ENCODE results near the gene WNT9B. TPM values are rescaled to one million over a fixed set of nuclear protein-coding genes. Genes with fewer than 3 reads are reported as not detected.

WNT9B gene
- total RNA-seq, 1 experiment from 2014 or later, result not detected

DNA sequence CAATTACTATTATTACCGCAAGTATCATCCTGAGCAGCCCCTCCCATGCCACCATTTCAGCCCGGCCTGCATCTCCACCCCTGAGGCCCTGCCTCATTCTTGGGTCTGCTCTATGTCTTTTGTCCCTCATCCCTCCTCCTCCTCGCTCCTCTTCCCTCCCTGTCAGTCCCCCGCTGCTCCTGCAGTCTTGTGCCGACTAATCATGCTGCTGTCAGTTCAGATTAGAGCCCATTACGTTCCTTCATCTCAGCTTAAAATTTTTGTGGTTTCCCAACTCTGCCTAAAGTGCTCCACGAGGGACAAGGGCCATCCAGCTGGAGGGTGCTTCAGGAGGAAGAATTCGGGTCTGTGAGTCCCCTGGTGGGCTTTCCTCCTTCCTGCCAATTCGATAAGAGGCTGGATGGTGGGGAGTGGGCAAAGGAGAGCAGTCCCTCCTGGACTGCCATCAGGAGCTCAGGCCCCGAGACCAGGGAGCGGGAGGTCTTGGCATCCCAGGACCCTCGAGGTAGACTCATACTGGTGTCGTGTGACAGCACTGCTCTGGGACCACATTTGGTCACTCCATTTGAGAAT, 38.7 kb downstream of the WNT9B start:
- intact Hi-C loops (cut with micrococcal nuclease; ENCODE audit: unreplicated experiment), result no loop called here
- no peaks in the 10 kb centered on the region for H3K27me3 ChIP-seq (replicated peaks; ENCODE audit: insufficient read depth, low read depth, low read length, poor library complexity)
- no peak for DNase-seq (ENCODE audit: low spot score)
- TF ChIP-seq, protein P1, sequence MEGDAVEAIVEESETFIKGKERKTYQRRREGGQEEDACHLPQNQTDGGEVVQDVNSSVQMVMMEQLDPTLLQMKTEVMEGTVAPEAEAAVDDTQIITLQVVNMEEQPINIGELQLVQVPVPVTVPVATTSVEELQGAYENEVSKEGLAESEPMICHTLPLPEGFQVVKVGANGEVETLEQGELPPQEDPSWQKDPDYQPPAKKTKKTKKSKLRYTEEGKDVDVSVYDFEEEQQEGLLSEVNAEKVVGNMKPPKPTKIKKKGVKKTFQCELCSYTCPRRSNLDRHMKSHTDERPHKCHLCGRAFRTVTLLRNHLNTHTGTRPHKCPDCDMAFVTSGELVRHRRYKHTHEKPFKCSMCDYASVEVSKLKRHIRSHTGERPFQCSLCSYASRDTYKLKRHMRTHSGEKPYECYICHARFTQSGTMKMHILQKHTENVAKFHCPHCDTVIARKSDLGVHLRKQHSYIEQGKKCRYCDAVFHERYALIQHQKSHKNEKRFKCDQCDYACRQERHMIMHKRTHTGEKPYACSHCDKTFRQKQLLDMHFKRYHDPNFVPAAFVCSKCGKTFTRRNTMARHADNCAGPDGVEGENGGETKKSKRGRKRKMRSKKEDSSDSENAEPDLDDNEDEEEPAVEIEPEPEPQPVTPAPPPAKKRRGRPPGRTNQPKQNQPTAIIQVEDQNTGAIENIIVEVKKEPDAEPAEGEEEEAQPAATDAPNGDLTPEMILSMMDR (conservative IDR thresholded peaks at IDR 0.05; ENCODE audit: low read depth, low read length), result no peak
- no peak for TF ChIP-seq EZH2 (IDR thresholded peaks at IDR 0.05; ENCODE audit: borderline replicate concordance, low read depth, low read length, poor library complexity, severe bottlenecking)
- no peak overlapping the region for H3K4me3 ChIP-seq (ENCODE audit: low read depth, low read length, poor library complexity, severe bottlenecking)
- no TSS peak for BruUV-seq (replicated peaks)
- no peaks in the 10 kb centered on the region for H3K4me1 ChIP-seq (ENCODE audit: insufficient read depth, low read length, poor library complexity, severe bottlenecking)
- CTCF ChIA-PET, result no interaction called here
- no peaks in the 10 kb centered on the region for H3K36me3 ChIP-seq (ENCODE audit: insufficient read depth, low read length, poor library complexity, severe bottlenecking)
- no peak overlapping the region for H3K27ac ChIP-seq (ENCODE audit: low read depth, low read length, poor library complexity, severe bottlenecking)
- no peaks in the 10 kb centered on the region for H3K9me3 ChIP-seq (ENCODE audit: low read depth, low read length, poor library complexity, severe bottlenecking)
- POLR2A ChIA-PET (ENCODE audit: low non-redundant PET), result no interaction called here

DNA sequence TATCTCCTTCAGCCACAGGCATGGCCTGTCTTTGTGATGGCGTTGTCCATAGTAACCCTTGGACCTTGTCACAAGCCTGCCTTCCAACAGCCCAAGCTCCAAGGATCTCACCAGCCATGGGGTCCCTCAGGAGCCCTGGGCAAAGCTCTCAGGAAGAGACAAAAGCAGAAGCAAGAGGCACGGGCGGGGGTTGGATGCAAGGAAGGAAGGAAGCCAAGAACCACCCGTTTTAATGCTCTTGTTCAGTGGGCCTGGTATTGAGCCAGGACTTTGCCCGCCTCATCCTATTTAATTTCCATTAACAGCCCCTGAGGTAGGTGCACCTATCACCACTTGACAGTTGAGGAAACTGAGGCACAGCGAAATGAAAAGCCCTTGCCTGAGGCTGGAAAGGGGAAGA, 39.3 kb downstream of the WNT9B start:
- Histone ChIP-seq H3K4me1 (ENCODE audit: insufficient read depth, low read length, poor library complexity, severe bottlenecking) (no peaks in the 10 kb centered on the region), H3K4me3 (ENCODE audit: low read depth, low read length, poor library complexity, severe bottlenecking) (no peak overlapping the region), H3K9me3 (ENCODE audit: low read depth, low read length, poor library complexity, severe bottlenecking) (no peaks in the 10 kb centered on the region), H3K27ac (ENCODE audit: low read depth, low read length, poor library complexity, severe bottlenecking) (no peak overlapping the region), H3K36me3 (ENCODE audit: insufficient read depth, low read length, poor library complexity, severe bottlenecking) (no peaks in the 10 kb centered on the region), H3K27me3 (replicated peaks; ENCODE audit: insufficient read depth, low read depth, low read length, poor library complexity) (no peaks in the 10 kb centered on the region)
- intact Hi-C loops (cut with micrococcal nuclease; ENCODE audit: unreplicated experiment), result no loop called here
- DNase-seq (ENCODE audit: low spot score), result no peak
- TF ChIP-seq, protein P1 (conservative IDR thresholded peaks at IDR 0.05; ENCODE audit: low read depth, low read length), result no peak
- no peak for TF ChIP-seq EZH2 (IDR thresholded peaks at IDR 0.05; ENCODE audit: borderline replicate concordance, low read depth, low read length, poor library complexity, severe bottlenecking)
- no TSS peak for BruUV-seq (replicated peaks)
- ChIA-PET CTCF (no interaction called here), POLR2A (ENCODE audit: low non-redundant PET) (no interaction called here)

DNA sequence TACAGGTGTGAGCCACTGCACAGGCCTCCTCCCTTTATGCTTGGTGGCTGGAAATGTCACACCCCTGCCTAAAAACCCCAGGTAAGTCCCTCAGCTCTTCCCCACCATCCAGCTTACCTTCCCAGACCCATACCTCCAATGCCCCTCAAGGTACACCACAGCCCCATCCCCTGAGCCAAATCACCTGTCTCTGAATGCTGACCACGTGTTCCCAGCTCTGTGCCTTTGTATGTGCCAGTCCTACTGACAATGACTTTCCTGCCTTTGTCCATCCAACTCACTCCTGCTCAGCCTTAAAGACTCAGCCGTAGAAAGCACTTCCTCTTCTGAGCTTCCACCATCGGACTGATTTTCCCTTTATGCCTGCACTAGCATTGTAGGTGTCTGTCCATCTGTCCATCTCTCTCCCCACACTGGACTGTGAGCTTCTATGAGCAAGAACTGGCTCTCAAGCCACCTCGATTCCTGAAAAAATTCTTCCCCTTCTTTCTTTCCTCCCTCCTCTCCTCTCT, 40.9 kb downstream of the WNT9B start:
- ChIA-PET CTCF (no interaction called here), POLR2A (ENCODE audit: low non-redundant PET) (no interaction called here)
- H3K9me3 ChIP-seq (ENCODE audit: low read depth, low read length, poor library complexity, severe bottlenecking), result no peaks in the 10 kb centered on the region
- no peaks in the 10 kb centered on the region for H3K4me1 ChIP-seq (ENCODE audit: insufficient read depth, low read length, poor library complexity, severe bottlenecking)
- TF ChIP-seq EZH2 (IDR thresholded peaks at IDR 0.05; ENCODE audit: borderline replicate concordance, low read depth, low read length, poor library complexity, severe bottlenecking), result no peak
- TF ChIP-seq, protein P1 (conservative IDR thresholded peaks at IDR 0.05; ENCODE audit: low read depth, low read length), result no peak
- H3K36me3 ChIP-seq (ENCODE audit: insufficient read depth, low read length, poor library complexity, severe bottlenecking), result no peaks in the 10 kb centered on the region
- no TSS peak for BruUV-seq (replicated peaks)
- H3K4me3 ChIP-seq (ENCODE audit: low read depth, low read length, poor library complexity, severe bottlenecking), result no peak overlapping the region
- no peak overlapping the region for H3K27ac ChIP-seq (ENCODE audit: low read depth, low read length, poor library complexity, severe bottlenecking)
- H3K27me3 ChIP-seq (replicated peaks; ENCODE audit: insufficient read depth, low read depth, low read length, poor library complexity), result no peaks in the 10 kb centered on the region
- intact Hi-C loops (cut with micrococcal nuclease; ENCODE audit: unreplicated experiment), result no loop called here
- DNase-seq (ENCODE audit: low spot score), result no peak

Data from A673 (cell line).